Hepatocyte (in vitro differentiated cells): ENCODE measurements around the gene ZBTB1. TPM values are rescaled to one million over a fixed set of nuclear protein-coding genes. Genes with fewer than 3 reads are reported as not detected.
A peak's percentile ranks its signal among the peaks of the same experiment; 100 is the strongest.
"Not testable (repeated sequence)": the region's sequence is repeated elsewhere in the genome, so short reads cannot be mapped to it uniquely, and the experiment has no call there.

Source experiments
- DNase-seq: peaks from one replicate; pipeline ENCODE4 v3.0.0-alpha.2; 2016; ENCODE audit warnings: low spot score
- H2AFZ ChIP-seq: fragments of 200-600 bp; sonication (generic); 2 replicates; pipeline ENCODE4 v1.6.0; 2016; ENCODE audit warnings: antibody characterized with exemption, mild to moderate bottlenecking
- H3K27ac ChIP-seq: fragments of 200-600 bp; sonication (generic); 2 replicates; pipeline ENCODE4 v1.5.1; 2016; ENCODE audit warnings: mild to moderate bottlenecking
- H3K27me3 ChIP-seq: fragments of 200-600 bp; sonication (generic); 2 replicates; pipeline ENCODE4 v1.6.1; 2016
- H3K36me3 ChIP-seq: fragments of 200-600 bp; sonication (generic); replicated peaks from 2 replicates; pipeline ENCODE4 v1.5.1; 2016; ENCODE audit warnings: low read depth; ENCODE audit not compliant: insufficient read depth
- H3K4me1 ChIP-seq: fragments of 200-600 bp; sonication (generic); 2 replicates; pipeline ENCODE4 v1.5.1; 2016; ENCODE audit warnings: mild to moderate bottlenecking, moderate library complexity; ENCODE audit not compliant: insufficient read depth
- H3K4me2 ChIP-seq: fragments of 200-600 bp; sonication (generic); 2 replicates; pipeline ENCODE4 v1.6.0; 2016
- H3K4me3 ChIP-seq: fragments of 200-600 bp; sonication (generic); 2 replicates; pipeline ENCODE4 v1.5.1; 2016; ENCODE audit warnings: mild to moderate bottlenecking
- H3K79me2 ChIP-seq: fragments of 200-600 bp; sonication (generic); 2 replicates; pipeline ENCODE4 v1.6.0; 2017; ENCODE audit warnings: mild to moderate bottlenecking
- H3K9me2 ChIP-seq: fragments of 200-600 bp; sonication (generic); replicated peaks from 2 replicates; pipeline ENCODE4 v1.6.0; 2017; ENCODE audit warnings: mild to moderate bottlenecking; ENCODE audit not compliant: insufficient read depth
- H3K9me3 ChIP-seq: fragments of 200-600 bp; sonication (generic); 2 replicates; pipeline ENCODE4 v1.5.1; 2016; ENCODE audit warnings: low read depth, mild to moderate bottlenecking
- H4K20me1 ChIP-seq: fragments of 200-600 bp; sonication (generic); 2 replicates; pipeline ENCODE4 v1.6.0; 2016; ENCODE audit warnings: mild to moderate bottlenecking; ENCODE audit not compliant: insufficient read depth, poor library complexity, severe bottlenecking
- EZH2 ChIP-seq: fragments of 200-600 bp; sonication (generic); IDR thresholded peaks from 2 replicates; pipeline ENCODE4 v1.6.1; 2016; ENCODE audit warnings: antibody characterized with exemption, mild to moderate bottlenecking, borderline replicate concordance
- EZH2phosphoT487 ChIP-seq: fragments of 200-600 bp; sonication (generic); IDR thresholded peaks from one replicate; pipeline ENCODE4 v1.6.1; 2018; ENCODE audit warnings: antibody characterized with exemption, mild to moderate bottlenecking, low read depth, moderate library complexity; ENCODE audit not compliant: unreplicated experiment, severe bottlenecking
- WGBS: methylation state at CpG from one replicate; pipeline ENCODE4 v1.1.6; 2016; ENCODE audit warnings: low lambda C conversion rate; ENCODE audit errors: missing lambda C conversion rate; 5-methylcytosine and 5-hydroxymethylcytosine counted together
- polyA plus RNA-seq: library from polyadenylated mRNA; unstranded; fragments of >200 nt; fragmentation: Nextera tagmentation; extraction: Ambion mirVana; gene quantifications from 2 replicates; pipeline ENCODE4 v1.2.1, GENCODE V29; 2016
- total RNA-seq: library from RNA; depleted of rRNA; stranded (reverse); fragments of >200 nt; gene quantifications from 2 replicates; pipeline ENCODE4 v1.2.3, GENCODE V29; 2014
- TF ChIP-seq, protein P1 (sequence below): fragments of 200-600 bp; sonication (generic); IDR thresholded peaks from 2 replicates; pipeline ENCODE4 v1.5.1; 2016; ENCODE audit warnings: antibody characterized with exemption, mild to moderate bottlenecking; ENCODE audit not compliant: poor library complexity

Gene ZBTB1
- total and polyA plus RNA-seq, 2 experiments from 2014 or later = 30.3 to 60.4 TPM

DNA sequence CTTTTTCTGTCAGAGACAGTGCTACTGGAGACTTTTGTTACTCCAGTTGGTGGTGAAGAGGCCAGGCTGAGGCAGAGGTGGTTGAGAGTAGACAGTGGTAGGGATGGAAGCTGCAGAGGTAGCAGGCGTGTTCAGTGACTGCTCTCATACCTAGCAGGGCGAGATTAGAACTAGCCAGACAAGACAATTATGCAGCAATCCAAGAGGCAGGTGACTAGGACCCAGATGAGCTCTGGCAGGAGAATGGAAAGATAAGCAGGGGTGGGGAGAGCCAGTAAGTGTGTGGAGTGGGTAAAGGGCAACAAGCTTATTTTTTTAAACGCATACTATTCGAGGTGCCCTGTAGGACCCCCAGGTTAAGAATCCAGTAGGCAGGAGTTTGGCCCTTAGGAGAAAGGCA lies 50.0 kb downstream of the ZBTB1 start:
- H3K4me3 ChIP-seq = no peak overlapping the region
- no peak for DNase-seq

DNA sequence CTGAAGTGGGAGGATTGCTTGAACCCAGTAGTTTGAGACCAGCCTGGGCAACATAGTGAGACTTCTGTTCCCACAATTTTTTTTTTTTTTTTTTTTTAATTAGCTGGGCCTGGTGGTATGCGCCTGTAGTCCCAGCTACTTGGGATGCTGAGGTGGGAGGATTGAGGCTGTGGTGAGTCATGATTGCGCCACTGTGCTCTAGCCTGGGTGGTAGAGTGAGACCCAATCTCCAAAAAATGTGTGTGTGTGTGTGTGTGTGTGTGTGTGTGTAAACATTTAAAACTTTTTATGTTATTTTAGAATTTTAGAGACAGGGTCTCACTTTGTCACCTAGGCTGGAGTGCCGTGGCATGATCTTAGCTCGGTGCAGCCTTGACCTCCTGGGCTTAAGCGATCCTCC lies 52.0 kb downstream of the ZBTB1 start:
- H3K9me2 ChIP-seq = no peaks in the 10 kb centered on the region
- DNase-seq = no peak
- no peaks in the 10 kb centered on the region for H3K27me3 ChIP-seq
- H3K27ac ChIP-seq = no peak overlapping the region
- 95% methylated on average over 5 of the region's 5 CpGs for WGBS
- no peak overlapping the region for H3K4me3 ChIP-seq
- no peaks in the 10 kb centered on the region for H3K79me2 ChIP-seq
- no peak overlapping the region for H3K4me2 ChIP-seq
- H3K9me3 ChIP-seq = no peaks in the 10 kb centered on the region
- no peak overlapping the region for H2AFZ ChIP-seq
- TF ChIP-seq, protein P1, sequence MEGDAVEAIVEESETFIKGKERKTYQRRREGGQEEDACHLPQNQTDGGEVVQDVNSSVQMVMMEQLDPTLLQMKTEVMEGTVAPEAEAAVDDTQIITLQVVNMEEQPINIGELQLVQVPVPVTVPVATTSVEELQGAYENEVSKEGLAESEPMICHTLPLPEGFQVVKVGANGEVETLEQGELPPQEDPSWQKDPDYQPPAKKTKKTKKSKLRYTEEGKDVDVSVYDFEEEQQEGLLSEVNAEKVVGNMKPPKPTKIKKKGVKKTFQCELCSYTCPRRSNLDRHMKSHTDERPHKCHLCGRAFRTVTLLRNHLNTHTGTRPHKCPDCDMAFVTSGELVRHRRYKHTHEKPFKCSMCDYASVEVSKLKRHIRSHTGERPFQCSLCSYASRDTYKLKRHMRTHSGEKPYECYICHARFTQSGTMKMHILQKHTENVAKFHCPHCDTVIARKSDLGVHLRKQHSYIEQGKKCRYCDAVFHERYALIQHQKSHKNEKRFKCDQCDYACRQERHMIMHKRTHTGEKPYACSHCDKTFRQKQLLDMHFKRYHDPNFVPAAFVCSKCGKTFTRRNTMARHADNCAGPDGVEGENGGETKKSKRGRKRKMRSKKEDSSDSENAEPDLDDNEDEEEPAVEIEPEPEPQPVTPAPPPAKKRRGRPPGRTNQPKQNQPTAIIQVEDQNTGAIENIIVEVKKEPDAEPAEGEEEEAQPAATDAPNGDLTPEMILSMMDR = no peak
- no peak for TF ChIP-seq EZH2phosphoT487
- TF ChIP-seq EZH2 = no peak
- H3K36me3 ChIP-seq = no peaks in the 10 kb centered on the region
- H3K4me1 ChIP-seq = peaks cover 4% of the 10 kb centered on the region
- no peaks in the 10 kb centered on the region for H4K20me1 ChIP-seq

More for the DNA sequence above, 50.0 kb downstream of the ZBTB1 start:
- H3K9me3 ChIP-seq = no peaks in the 10 kb centered on the region
- no peaks in the 10 kb centered on the region for H3K9me2 ChIP-seq
- TF ChIP-seq EZH2phosphoT487 (no peak), EZH2 (no peak)
- TF ChIP-seq, protein P1 = no peak
- no peak overlapping the region for H3K27ac ChIP-seq
- H3K27me3 ChIP-seq = no peaks in the 10 kb centered on the region
- H4K20me1 ChIP-seq = no peaks in the 10 kb centered on the region
- no peaks in the 10 kb centered on the region for H3K36me3 ChIP-seq
- H3K79me2 ChIP-seq = no peaks in the 10 kb centered on the region
- peaks cover 4% of the 10 kb centered on the region for H3K4me1 ChIP-seq
- WGBS = 57% methylated on average over 4 of the region's 4 CpGs
- H3K4me2 ChIP-seq = peak overlapping the region; percentile 51
- no peak overlapping the region for H2AFZ ChIP-seq

DNA sequence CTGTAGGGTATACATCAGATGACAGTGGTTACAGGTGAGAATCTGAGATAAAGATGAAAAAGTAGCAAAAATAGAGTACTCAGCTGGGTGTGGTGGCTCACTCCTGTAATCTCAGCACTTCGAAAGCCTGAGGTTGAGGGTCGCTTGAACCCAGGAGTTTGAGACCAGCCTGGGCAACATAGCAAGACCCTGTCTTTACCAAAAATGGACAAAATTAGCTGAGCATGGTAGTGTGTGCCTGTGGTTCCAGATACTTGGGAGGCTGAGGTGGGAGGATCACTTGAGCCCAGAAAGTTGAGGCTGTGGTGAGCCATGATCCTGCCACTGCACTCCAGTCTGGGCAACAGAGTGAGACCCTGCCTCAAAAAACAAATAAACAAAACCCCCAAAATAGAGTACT lies 53.6 kb downstream of the ZBTB1 start:
- H3K27ac ChIP-seq, H3K27me3 ChIP-seq, H3K9me2 ChIP-seq, H3K36me3 ChIP-seq, H3K9me3 ChIP-seq, DNase-seq, H4K20me1 ChIP-seq, H2AFZ ChIP-seq, H3K79me2 ChIP-seq, H3K4me1 ChIP-seq, H3K4me2 ChIP-seq, H3K4me3 ChIP-seq: not testable (repeated sequence)
- WGBS = 94% methylated on average over 2 of the region's 2 CpGs

DNA sequence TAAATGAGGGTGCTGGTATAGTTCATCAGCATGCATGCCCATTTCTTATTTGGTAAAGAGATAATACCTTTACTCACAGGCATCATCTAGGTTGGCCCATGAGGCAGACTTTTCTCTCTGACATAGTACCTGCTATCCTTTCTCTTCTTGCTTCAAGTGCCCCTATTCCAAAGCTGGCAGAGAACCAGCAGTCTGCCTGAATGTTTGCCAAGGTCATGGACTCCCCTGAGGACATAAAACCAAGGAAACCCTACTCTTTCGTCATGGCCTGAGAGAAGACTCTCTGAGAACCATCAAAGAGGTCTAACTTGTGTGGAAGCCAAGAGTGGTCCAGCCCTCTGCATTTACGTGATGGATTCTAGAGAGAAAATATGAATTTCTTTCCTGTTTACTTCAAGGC lies 57.1 kb downstream of the ZBTB1 start:
- no peak for DNase-seq
- Histone ChIP-seq H2AFZ (no peak overlapping the region), H3K4me3 (no peak overlapping the region), H3K4me2 (no peak overlapping the region), H3K27ac (no peak overlapping the region), H3K79me2 (no peaks in the 10 kb centered on the region), H3K27me3 (no peaks in the 10 kb centered on the region), H3K9me2 (no peaks in the 10 kb centered on the region), H4K20me1 (no peaks in the 10 kb centered on the region), H3K36me3 (no peaks in the 10 kb centered on the region), H3K4me1 (no peaks in the 10 kb centered on the region), H3K9me3 (no peaks in the 10 kb centered on the region)
- 87% methylated on average over 2 of the region's 2 CpGs for WGBS
- TF ChIP-seq EZH2 = no peak
- TF ChIP-seq, protein P1 = no peak
- no peak for TF ChIP-seq EZH2phosphoT487
